ENCODE data around the gene GPR142. TPM values are rescaled to one million over a fixed set of nuclear protein-coding genes. Genes with fewer than 3 reads are reported as not detected.

The GPR142 gene
- polyA plus RNA-seq, 1 donor (not counting 4 experiments of a cell fraction or from before 2014, with no cell fraction given) = not detected

GRCh38 chr17:74358697-74359096 lies 8.6 kb upstream of the GPR142 start:
- dilution Hi-C loops (cut with MboI; ENCODE audit: extremely low pct_ligation_motif_present, low sequenced_read_pairs) = no loop called here

DNA sequence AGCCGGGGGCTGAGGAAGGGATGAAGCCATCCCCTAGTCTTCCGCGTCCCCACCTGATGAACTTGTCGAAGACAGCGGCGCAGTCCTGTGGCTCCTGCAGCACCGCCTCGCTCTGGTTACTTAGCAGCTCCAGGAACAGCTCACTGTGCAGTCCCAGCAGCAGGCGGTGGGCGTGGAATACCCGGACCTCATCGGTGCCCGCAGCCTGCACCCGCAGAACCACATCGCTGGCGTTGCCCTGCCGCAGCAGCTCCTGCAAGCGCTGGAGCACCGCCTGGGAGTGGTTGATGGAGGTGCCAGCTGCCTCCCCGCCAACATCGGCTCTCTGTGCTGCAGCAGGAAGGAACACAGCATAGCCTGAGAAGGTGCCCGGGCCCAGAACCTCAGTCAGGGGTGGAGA lies 7.4 kb upstream of the GPR142 start:
- TF ChIP-seq, protein P1, sequence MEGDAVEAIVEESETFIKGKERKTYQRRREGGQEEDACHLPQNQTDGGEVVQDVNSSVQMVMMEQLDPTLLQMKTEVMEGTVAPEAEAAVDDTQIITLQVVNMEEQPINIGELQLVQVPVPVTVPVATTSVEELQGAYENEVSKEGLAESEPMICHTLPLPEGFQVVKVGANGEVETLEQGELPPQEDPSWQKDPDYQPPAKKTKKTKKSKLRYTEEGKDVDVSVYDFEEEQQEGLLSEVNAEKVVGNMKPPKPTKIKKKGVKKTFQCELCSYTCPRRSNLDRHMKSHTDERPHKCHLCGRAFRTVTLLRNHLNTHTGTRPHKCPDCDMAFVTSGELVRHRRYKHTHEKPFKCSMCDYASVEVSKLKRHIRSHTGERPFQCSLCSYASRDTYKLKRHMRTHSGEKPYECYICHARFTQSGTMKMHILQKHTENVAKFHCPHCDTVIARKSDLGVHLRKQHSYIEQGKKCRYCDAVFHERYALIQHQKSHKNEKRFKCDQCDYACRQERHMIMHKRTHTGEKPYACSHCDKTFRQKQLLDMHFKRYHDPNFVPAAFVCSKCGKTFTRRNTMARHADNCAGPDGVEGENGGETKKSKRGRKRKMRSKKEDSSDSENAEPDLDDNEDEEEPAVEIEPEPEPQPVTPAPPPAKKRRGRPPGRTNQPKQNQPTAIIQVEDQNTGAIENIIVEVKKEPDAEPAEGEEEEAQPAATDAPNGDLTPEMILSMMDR (optimal IDR thresholded peaks at IDR 0.05 in 1 of 3, IDR thresholded peaks at IDR 0.05 in 1 of 3, conservative IDR thresholded peaks at IDR 0.05 in 1 of 3; ENCODE audit: extremely low read depth in 1 of 3, insufficient read depth in 2 of 3, low read length in 3 of 3) = no peak
- no peak for TF ChIP-seq EZH2 (IDR thresholded peaks at IDR 0.05; ENCODE audit: low read length)
- Histone ChIP-seq H3K27ac (ENCODE audit: control insufficient read depth, insufficient read depth, low read length) (no peak overlapping the region), H3K9me3 (ENCODE audit: control insufficient read depth, low read depth, low read length) (no peaks in the 10 kb centered on the region), H3K4me1 (ENCODE audit: control insufficient read depth, extremely low read depth, insufficient read depth, low read length) (no peaks in the 10 kb centered on the region), H3K36me3 (ENCODE audit: control insufficient read depth in 2 of 2, extremely low read depth in 1 of 2, insufficient read depth in 2 of 2, low read length in 2 of 2) (no peaks in the 10 kb centered on the region), H3K4me2 (ENCODE audit: control insufficient read depth, extremely low read depth, insufficient read depth, low read depth, low read length) (no peak overlapping the region), H3K27me3 (ENCODE audit: control insufficient read depth, extremely low read depth, insufficient read depth, low read length) (peaks cover 74% of the 10 kb centered on the region), H2AFZ (ENCODE audit: control insufficient read depth, low read length) (no peak overlapping the region), H3K4me3 (ENCODE audit: control insufficient read depth in 2 of 3, extremely low read depth in 1 of 3, insufficient read depth in 2 of 3, low read depth in 1 of 3, low read length in 3 of 3) (no peak overlapping the region), H3K79me2 (ENCODE audit: control insufficient read depth, insufficient read depth, low read length) (no peaks in the 10 kb centered on the region), H3K9ac (ENCODE audit: control insufficient read depth, extremely low read depth, insufficient read depth, low read length) (no peak overlapping the region), H3K9me1 (ENCODE audit: control insufficient read depth, extremely low read depth, insufficient read depth, low read length) (no peaks in the 10 kb centered on the region), H4K20me1 (ENCODE audit: control insufficient read depth, extremely low read depth, insufficient read depth, low read length) (no peaks in the 10 kb centered on the region)
- FAIRE-seq (no peak), DNase-seq (ENCODE audit: low read depth, low spot score) (no peak)
- dilution Hi-C loops (cut with MboI; ENCODE audit: extremely low pct_ligation_motif_present, low sequenced_read_pairs) = no loop called here

More at GRCh38 chr17:74358697-74359096, 8.6 kb upstream of the GPR142 start:
- no peak overlapping the region for H3K9ac ChIP-seq (ENCODE audit: control insufficient read depth, extremely low read depth, insufficient read depth, low read length)
- no peaks in the 10 kb centered on the region for H3K4me1 ChIP-seq (ENCODE audit: control insufficient read depth, extremely low read depth, insufficient read depth, low read length)
- no peaks in the 10 kb centered on the region for H3K36me3 ChIP-seq (ENCODE audit: control insufficient read depth in 2 of 2, extremely low read depth in 1 of 2, insufficient read depth in 2 of 2, low read length in 2 of 2)
- H3K4me3 ChIP-seq (ENCODE audit: control insufficient read depth in 2 of 3, extremely low read depth in 1 of 3, insufficient read depth in 2 of 3, low read depth in 1 of 3, low read length in 3 of 3) = no peak overlapping the region
- DNase-seq (ENCODE audit: low read depth, low spot score) (no peak), FAIRE-seq (no peak)
- no peaks in the 10 kb centered on the region for H3K79me2 ChIP-seq (ENCODE audit: control insufficient read depth, insufficient read depth, low read length)
- H3K27ac ChIP-seq (ENCODE audit: control insufficient read depth, insufficient read depth, low read length) = no peak overlapping the region
- H3K9me1 ChIP-seq (ENCODE audit: control insufficient read depth, extremely low read depth, insufficient read depth, low read length) = no peaks in the 10 kb centered on the region
- TF ChIP-seq, protein P1 (optimal IDR thresholded peaks at IDR 0.05 in 1 of 3, IDR thresholded peaks at IDR 0.05 in 1 of 3, conservative IDR thresholded peaks at IDR 0.05 in 1 of 3; ENCODE audit: extremely low read depth in 1 of 3, insufficient read depth in 2 of 3, low read length in 3 of 3) = no peak
- no peak for TF ChIP-seq EZH2 (IDR thresholded peaks at IDR 0.05; ENCODE audit: low read length)
- no peak overlapping the region for H2AFZ ChIP-seq (ENCODE audit: control insufficient read depth, low read length)
- no peaks in the 10 kb centered on the region for H3K9me3 ChIP-seq (ENCODE audit: control insufficient read depth, low read depth, low read length)
- peaks cover 87% of the 10 kb centered on the region for H3K27me3 ChIP-seq (ENCODE audit: control insufficient read depth, extremely low read depth, insufficient read depth, low read length)
- no peak overlapping the region for H3K4me2 ChIP-seq (ENCODE audit: control insufficient read depth, extremely low read depth, insufficient read depth, low read depth, low read length)
- H4K20me1 ChIP-seq (ENCODE audit: control insufficient read depth, extremely low read depth, insufficient read depth, low read length) = no peaks in the 10 kb centered on the region

All from keratinocyte (primary cell).